Fibroblast of skin of right quadriceps (primary cell): Measurements from ENCODE around the gene MECP2.
A peak's percentile ranks its signal among the peaks of the same experiment; 100 is the strongest.

Experiments
- DNase-seq: peaks from one replicate; pipeline ENCODE4 v3.0.0-alpha.2; 2013

MECP2 gene

GRCh38 chrX:154059231-154059630 lies 38.3 kb downstream of the MECP2 start:
- DNase-seq, result no peak

GRCh38 chrX:154058214-154058997 lies 39.1 kb downstream of the MECP2 start:
- DNase-seq, result no peak

- no peak for DNase-seq
These were observed 39.7 kb downstream of the MECP2 start for GRCh38 chrX:154057791-154058190.

- no peak for DNase-seq
These were observed 40.7 kb downstream of the MECP2 start for GRCh38 chrX:154056770-154057241.

GRCh38 chrX:154051201-154051810 lies 46.2 kb downstream of the MECP2 start:
- peak; percentile 47 for DNase-seq

- no peak for DNase-seq
These were observed 47.4 kb downstream of the MECP2 start for GRCh38 chrX:154050113-154050495.

- DNase-seq, result no peak
These were observed 48.1 kb downstream of the MECP2 start for GRCh38 chrX:154049209-154050112.

GRCh38 chrX:154048398-154048797 lies 49.1 kb downstream of the MECP2 start:
- no peak for DNase-seq

- peak; percentile 17 for DNase-seq
These were observed 50.4 kb downstream of the MECP2 start for GRCh38 chrX:154046940-154047610.

- DNase-seq, result peak; percentile 73
These were observed 51.3 kb downstream of the MECP2 start for GRCh38 chrX:154046031-154046781.

GRCh38 chrX:154044091-154044490 lies 53.4 kb downstream of the MECP2 start:
- no peak for DNase-seq

- peak; percentile 63 for DNase-seq
These were observed 54.3 kb downstream of the MECP2 start for GRCh38 chrX:154043003-154043763.

- no peak for DNase-seq
These were observed 56.7 kb downstream of the MECP2 start for GRCh38 chrX:154040863-154041262.

GRCh38 chrX:154040307-154040756 lies 57.2 kb downstream of the MECP2 start:
- peak; percentile 78 for DNase-seq

- no peak for DNase-seq
These were observed 57.9 kb downstream of the MECP2 start for GRCh38 chrX:154039577-154039976.

GRCh38 chrX:154038656-154039055 lies 58.9 kb downstream of the MECP2 start:
- no peak for DNase-seq

GRCh38 chrX:154037754-154038153 lies 59.8 kb downstream of the MECP2 start:
- no peak for DNase-seq

GRCh38 chrX:154036513-154036912 lies 61.0 kb downstream of the MECP2 start:
- DNase-seq, result no peak

GRCh38 chrX:154033848-154034247 lies 63.7 kb downstream of the MECP2 start:
- DNase-seq, result no peak

- DNase-seq, result no peak
These were observed 64.9 kb downstream of the MECP2 start for GRCh38 chrX:154032653-154033052.

GRCh38 chrX:154032160-154032559 lies 65.4 kb downstream of the MECP2 start:
- DNase-seq, result no peak
